Kidney (tissue), 14 donors: ENCODE data around the gene POLL. TPM values are rescaled to one million over a fixed set of nuclear protein-coding genes. Genes with fewer than 3 reads are reported as not detected.

ENCODE experiments used
- DNase-seq, 5 donors: peaks; one replicate each; pipeline ENCODE4 v3.0.0-alpha.2; 2013 to 2020
- FAIRE-seq: peaks from 2 replicates; lab custom pipeline; 2012; peaks lifted over from hg19 to GRCh38; lab: Jason Lieb, UNC
- H3K27ac ChIP-seq, 2 donors: one replicate each; pipeline ENCODE4 v1.7.0; 2013; ENCODE audit warnings: low read depth in 2 of 2, low read length in 2 of 2, inconsistent platforms in 1 of 2
- H3K27me3 ChIP-seq: one replicate; pipeline ENCODE4 v1.7.1; 2013; ENCODE audit warnings: low read length, inconsistent platforms; ENCODE audit not compliant: control insufficient read depth, insufficient read depth
- H3K36me3 ChIP-seq, 3 donors: one replicate each; pipeline versions ENCODE4 v1.7.0 to v1.7.1; 2013; ENCODE audit warnings: low read length in 3 of 3, control low read depth in 1 of 3, inconsistent platforms in 1 of 3; ENCODE audit not compliant: insufficient read depth in 3 of 3, control insufficient read depth in 2 of 3
- H3K4me1 ChIP-seq, 3 donors: one replicate each; pipeline versions ENCODE4 v1.7.0 to v1.7.1; 2013; ENCODE audit warnings: low read length in 3 of 3, inconsistent platforms in 1 of 3, low read depth in 1 of 3; ENCODE audit not compliant: control insufficient read depth in 2 of 3, insufficient read depth in 2 of 3
- H3K4me3 ChIP-seq, 3 donors: one replicate each; pipeline versions ENCODE4 v1.7.0 to v1.8.1; 2013; ENCODE audit warnings: low read length in 3 of 3, control low read depth in 1 of 3, inconsistent platforms in 1 of 3
- H3K9ac ChIP-seq, 3 donors: one replicate each; pipeline versions ENCODE4 v1.7.0 to v1.7.1; 2013; ENCODE audit warnings: low read length in 3 of 3, control low read depth in 1 of 3, inconsistent platforms in 1 of 3
- H3K9me3 ChIP-seq, 3 donors: one replicate each; pipeline versions ENCODE4 v1.7.0 to v1.7.1; 2013; ENCODE audit warnings: low read length in 3 of 3, control low read depth in 1 of 3, inconsistent platforms in 1 of 3; ENCODE audit not compliant: control insufficient read depth in 2 of 3, insufficient read depth in 1 of 3
- intact Hi-C: fragments of 100-400 bp; cut with DNase I; formaldehyde crosslinking; loops from one replicate; pipeline ENCODE4 v1.11.1; 2022
- polyA plus RNA-seq: library from polyadenylated mRNA; stranded (reverse); fragments of 350-450 nt; fragmentation: Illumina TruSeq; extraction: RNeasy Lipid Tissue Mini Kit (QIAGEN cat#74804); gene quantifications from one replicate; pipeline ENCODE4 v1.2.3, GENCODE V29; 2014; ENCODE audit warnings: low read depth, low replicate concordance; ENCODE audit not compliant: insufficient read depth
- total RNA-seq: library from RNA; stranded (reverse); fragmentation: NEBNext Ultra II Directional; extraction: Animal tissue kit (Norgen Biotek cat#: 25700); gene quantifications from one replicate; pipeline ENCODE4 v1.2.1, GENCODE V29; 2021
- TF ChIP-seq, protein P1 (sequence below): IDR thresholded peaks from 3 replicates; pipeline ENCODE4 v1.5.1; 2012; ENCODE audit warnings: mild to moderate bottlenecking, moderate library complexity, borderline replicate concordance; ENCODE audit not compliant: insufficient read depth; ENCODE audit errors: extremely low read depth
- donor health status: control.
- donor health status: control.
- donor health status: control.
- donor health status: control.
- donor health status: control.
- donor health status: DM: yes; HTN: yes; CAD: no.
- donor health status: Normal renal cell carcinoma (clear cell type).

POLL gene
- total and polyA plus RNA-seq, 2 donors from 2014 or later, result 27.5 to 35.2 TPM

GRCh38 chr10:101560298-101561067, 27.6 kb downstream of the POLL start:
- no peaks in the 10 kb centered on the region for H3K4me1 ChIP-seq
- intact Hi-C loops, result loop anchor here (10.0 kb wide), 1 partner anchor 346 kb away; no protein-coding TSS in a partner anchor
- TF ChIP-seq, protein P1, sequence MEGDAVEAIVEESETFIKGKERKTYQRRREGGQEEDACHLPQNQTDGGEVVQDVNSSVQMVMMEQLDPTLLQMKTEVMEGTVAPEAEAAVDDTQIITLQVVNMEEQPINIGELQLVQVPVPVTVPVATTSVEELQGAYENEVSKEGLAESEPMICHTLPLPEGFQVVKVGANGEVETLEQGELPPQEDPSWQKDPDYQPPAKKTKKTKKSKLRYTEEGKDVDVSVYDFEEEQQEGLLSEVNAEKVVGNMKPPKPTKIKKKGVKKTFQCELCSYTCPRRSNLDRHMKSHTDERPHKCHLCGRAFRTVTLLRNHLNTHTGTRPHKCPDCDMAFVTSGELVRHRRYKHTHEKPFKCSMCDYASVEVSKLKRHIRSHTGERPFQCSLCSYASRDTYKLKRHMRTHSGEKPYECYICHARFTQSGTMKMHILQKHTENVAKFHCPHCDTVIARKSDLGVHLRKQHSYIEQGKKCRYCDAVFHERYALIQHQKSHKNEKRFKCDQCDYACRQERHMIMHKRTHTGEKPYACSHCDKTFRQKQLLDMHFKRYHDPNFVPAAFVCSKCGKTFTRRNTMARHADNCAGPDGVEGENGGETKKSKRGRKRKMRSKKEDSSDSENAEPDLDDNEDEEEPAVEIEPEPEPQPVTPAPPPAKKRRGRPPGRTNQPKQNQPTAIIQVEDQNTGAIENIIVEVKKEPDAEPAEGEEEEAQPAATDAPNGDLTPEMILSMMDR, result no peak
- FAIRE-seq, result no peak
- H3K9ac ChIP-seq, result no peak overlapping the region
- peaks cover 4% of the 10 kb centered on the region for H3K27me3 ChIP-seq
- H3K36me3 ChIP-seq, result no peaks in the 10 kb centered on the region
- H3K4me3 ChIP-seq, result no peak overlapping the region
- H3K9me3 ChIP-seq, result no peaks in the 10 kb centered on the region
- no peak overlapping the region for H3K27ac ChIP-seq
- peak in 1 of 5 donors; percentile 39 for DNase-seq

DNA sequence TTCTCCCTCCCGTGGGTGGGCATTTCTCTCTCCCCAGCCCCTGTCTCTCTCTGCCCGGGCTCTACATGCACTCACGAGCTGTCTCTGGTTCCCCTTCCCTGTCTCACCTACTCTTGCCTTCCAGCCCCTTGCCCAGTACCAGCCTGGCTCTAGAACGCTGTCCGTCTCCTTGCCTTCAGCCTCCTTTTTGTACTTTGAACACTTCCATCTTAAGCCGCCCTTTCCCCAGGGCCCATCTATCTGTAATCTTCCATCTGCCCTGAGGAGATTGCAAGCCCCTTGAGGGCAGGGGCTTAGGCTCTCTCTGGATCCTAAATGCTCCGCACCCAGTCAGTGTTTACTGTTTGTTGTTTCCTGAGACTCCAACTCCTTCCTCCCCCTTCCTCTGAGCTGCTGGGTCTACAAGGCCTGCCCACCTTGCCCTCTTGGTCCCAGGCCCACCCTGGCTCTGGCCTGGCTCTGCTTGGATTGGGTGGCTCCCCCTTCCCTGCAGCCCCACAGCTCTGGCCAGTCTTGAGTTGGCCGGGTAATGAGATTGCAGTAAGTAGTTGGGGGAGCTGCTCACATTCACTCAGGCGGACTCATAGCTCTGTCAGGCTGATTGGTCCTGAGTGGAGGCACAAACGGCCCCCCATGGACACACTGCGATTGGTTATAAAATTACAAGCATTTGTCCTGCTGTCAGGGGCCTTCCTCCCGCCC, 28.3 kb downstream of the POLL start:
- Histone ChIP-seq H3K27ac (no peak overlapping the region), H3K9ac (no peak overlapping the region), H3K36me3 (no peaks in the 10 kb centered on the region), H3K9me3 (no peaks in the 10 kb centered on the region), H3K4me1 (no peaks in the 10 kb centered on the region), H3K4me3 (no peak overlapping the region), H3K27me3 (no peaks in the 10 kb centered on the region)
- TF ChIP-seq, protein P1, result no peak
- peak in 1 of 5 donors; percentile 49 for DNase-seq
- intact Hi-C loops, result loop anchor here (10.0 kb wide), 1 partner anchor 345 kb away; no protein-coding TSS in a partner anchor
- FAIRE-seq, result no peak

- TF ChIP-seq, protein P1, result no peak
- intact Hi-C loops, result no loop called here
- no peaks in the 10 kb centered on the region for H3K36me3 ChIP-seq
- no peaks in the 10 kb centered on the region for H3K27me3 ChIP-seq
- H3K9me3 ChIP-seq, result no peaks in the 10 kb centered on the region
- H3K4me1 ChIP-seq, result no peaks in the 10 kb centered on the region
- H3K4me3 ChIP-seq, result no peak overlapping the region
- FAIRE-seq (no peak), DNase-seq (peak in 3 of 5 donors; percentile 34 to 56 (median 50))
- H3K9ac ChIP-seq, result no peak overlapping the region
- H3K27ac ChIP-seq, result no peak overlapping the region
Observed at GRCh38 chr10:101558671-101559595, 29.1 kb downstream of the POLL start.
